Common myeloid progenitor, CD34-positive (primary cell): ENCODE measurements around the gene TOP2A.

Experiments used
- CTCF ChIA-PET: fragments of 350-600 bp; sonication (Branson Sonifier 250); formaldehyde crosslinking; loops from one replicate; lab custom pipeline; 2021; ENCODE audit warnings: antibody characterized with exemption; lab: Charles Lee
- POLR2A ChIA-PET: fragments of 350-600 bp; sonication (Branson Sonifier 250); formaldehyde crosslinking; loops from one replicate; lab custom pipeline; 2021; ENCODE audit warnings: antibody characterized with exemption; lab: Charles Lee
- DNase-seq, 3 donors: peaks; one replicate each; pipeline versions ENCODE4 v3.0.0 to v3.0.0-alpha.2; 2013
- H3K27ac ChIP-seq, 2 experiments: 1 replicate in 1 of 2; 2 replicates in 1 of 2; pipeline ENCODE4 v1.7.0; 2013; ENCODE audit warnings: inconsistent platforms in 2 of 2, low read length in 2 of 2, mild to moderate bottlenecking in 2 of 2, low read depth in 1 of 2, moderate library complexity in 1 of 2; ENCODE audit not compliant: severe bottlenecking in 2 of 2, insufficient read depth in 1 of 2, poor library complexity in 1 of 2
- H3K27me3 ChIP-seq, 5 experiments: replicated peaks in 2 of 5; 1 replicate in 3 of 5; 2 replicates in 2 of 5; pipeline versions ENCODE4 v1.6.1 to v1.7.0; 2013; ENCODE audit warnings: low read length in 4 of 5, mild to moderate bottlenecking in 2 of 5, moderate library complexity in 2 of 5, inconsistent platforms in 1 of 5; ENCODE audit not compliant: insufficient read depth in 5 of 5, control insufficient read depth in 4 of 5
- H3K36me3 ChIP-seq, 4 experiments: 1 replicate in 2 of 4; 2 replicates in 2 of 4; pipeline versions ENCODE4 v1.6.1 to v1.7.0; 2013; ENCODE audit warnings: low read length in 3 of 4, control low read depth in 1 of 4, mild to moderate bottlenecking in 1 of 4; ENCODE audit not compliant: control insufficient read depth in 4 of 4, insufficient read depth in 4 of 4
- H3K4me1 ChIP-seq, 4 experiments: 1 replicate in 3 of 4; 2 replicates in 1 of 4; pipeline versions ENCODE4 v1.6.1 to v1.7.1; 2013; ENCODE audit warnings: low read length in 3 of 4, mild to moderate bottlenecking in 3 of 4, control low read depth in 1 of 4, inconsistent platforms in 1 of 4, moderate library complexity in 1 of 4; ENCODE audit not compliant: control insufficient read depth in 4 of 4, insufficient read depth in 4 of 4; ENCODE audit errors: control extremely low read depth in 1 of 4
- H3K4me3 ChIP-seq, 7 experiments: 1 replicate in 4 of 7; 2 replicates in 3 of 7; pipeline versions ENCODE4 v1.5.1 to v1.7.0; 2013; ENCODE audit warnings: mild to moderate bottlenecking in 7 of 7, low read length in 6 of 7, moderate library complexity in 6 of 7, inconsistent platforms in 2 of 7, low read depth in 2 of 7, control low read depth in 1 of 7; ENCODE audit not compliant: insufficient read depth in 4 of 7, control insufficient read depth in 1 of 7; ENCODE audit errors: extremely low read depth in 1 of 7
- H3K9me3 ChIP-seq, 5 experiments: 1 replicate in 4 of 5; 2 replicates in 1 of 5; pipeline versions ENCODE4 v1.6.1 to v1.7.1; 2013; ENCODE audit warnings: low read length in 4 of 5, mild to moderate bottlenecking in 2 of 5, inconsistent platforms in 1 of 5, low read depth in 1 of 5, moderate library complexity in 1 of 5; ENCODE audit not compliant: control insufficient read depth in 4 of 5, insufficient read depth in 2 of 5; ENCODE audit errors: control extremely low read depth in 1 of 5
- WGBS: methylation state at CpG from one replicate; pipeline ENCODE4 v1.1.5; 2013; ENCODE audit not compliant: insufficient coverage; 5-methylcytosine and 5-hydroxymethylcytosine counted together

Gene TOP2A

DNA sequence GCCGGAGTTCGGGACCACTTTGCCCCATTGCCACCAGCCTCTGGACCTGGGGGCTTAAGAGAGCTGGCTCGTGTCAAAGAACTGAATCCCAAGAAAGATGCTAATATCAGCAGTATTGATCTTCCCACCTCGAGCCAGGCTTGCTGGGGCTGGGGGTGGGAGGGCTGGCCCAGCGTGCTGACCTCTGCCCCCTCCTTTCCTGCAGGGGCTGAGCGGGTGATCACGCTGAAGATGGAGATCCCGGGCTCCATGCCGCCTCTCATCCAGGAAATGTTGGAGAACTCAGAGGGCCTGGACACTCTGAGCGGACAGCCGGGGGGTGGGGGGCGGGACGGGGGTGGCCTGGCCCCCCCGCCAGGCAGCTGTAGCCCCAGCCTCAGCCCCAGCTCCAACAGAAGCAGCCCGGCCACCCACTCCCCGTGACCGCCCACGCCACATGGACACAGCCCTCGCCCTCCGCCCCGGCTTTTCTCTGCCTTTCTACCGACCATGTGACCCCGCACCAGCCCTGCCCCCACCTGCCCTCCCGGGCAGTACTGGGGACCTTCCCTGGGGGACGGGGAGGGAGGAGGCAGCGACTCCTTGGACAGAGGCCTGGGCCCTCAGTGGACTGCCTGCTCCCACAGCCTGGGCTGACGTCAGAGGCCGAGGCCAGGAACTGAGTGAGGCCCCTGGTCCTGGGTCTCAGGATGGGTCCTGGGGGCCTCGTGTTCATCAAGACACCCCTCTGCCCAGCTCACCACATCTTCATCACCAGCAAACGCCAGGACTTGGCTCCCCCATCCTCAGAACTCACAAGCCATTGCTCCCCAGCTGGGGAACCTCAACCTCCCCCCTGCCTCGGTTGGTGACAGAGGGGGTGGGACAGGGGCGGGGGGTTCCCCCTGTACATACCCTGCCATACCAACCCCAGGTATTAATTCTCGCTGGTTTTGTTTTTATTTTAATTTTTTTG, 61.6 kb downstream of the TOP2A start:
- Histone ChIP-seq H3K4me3 (no peak overlapping the region), H3K9me3 (no peaks in the 10 kb centered on the region), H3K27me3 (peaks cover 0 to 10% (median 0%) of the 10 kb centered on the region in 5 experiments), H3K4me1 (peaks cover 3 to 41% (median 22%) of the 10 kb centered on the region in 4 experiments), H3K36me3 (peaks cover 0 to 48% (median 29%) of the 10 kb centered on the region in 4 experiments), H3K27ac (no peak overlapping the region)
- DNase-seq = no peak
- ChIA-PET POLR2A (no interaction called here), CTCF (interaction anchor here (1.4 to 32.6 kb wide), 6 partner anchors 7 to 62 kb away, joined by 3 to 1388 read pairs (median 10); partner anchors contain the start of genes CDC6, GJD3, RARA and TOP2A)
- 95% methylated on average over 26 of the region's 33 CpGs for WGBS

DNA sequence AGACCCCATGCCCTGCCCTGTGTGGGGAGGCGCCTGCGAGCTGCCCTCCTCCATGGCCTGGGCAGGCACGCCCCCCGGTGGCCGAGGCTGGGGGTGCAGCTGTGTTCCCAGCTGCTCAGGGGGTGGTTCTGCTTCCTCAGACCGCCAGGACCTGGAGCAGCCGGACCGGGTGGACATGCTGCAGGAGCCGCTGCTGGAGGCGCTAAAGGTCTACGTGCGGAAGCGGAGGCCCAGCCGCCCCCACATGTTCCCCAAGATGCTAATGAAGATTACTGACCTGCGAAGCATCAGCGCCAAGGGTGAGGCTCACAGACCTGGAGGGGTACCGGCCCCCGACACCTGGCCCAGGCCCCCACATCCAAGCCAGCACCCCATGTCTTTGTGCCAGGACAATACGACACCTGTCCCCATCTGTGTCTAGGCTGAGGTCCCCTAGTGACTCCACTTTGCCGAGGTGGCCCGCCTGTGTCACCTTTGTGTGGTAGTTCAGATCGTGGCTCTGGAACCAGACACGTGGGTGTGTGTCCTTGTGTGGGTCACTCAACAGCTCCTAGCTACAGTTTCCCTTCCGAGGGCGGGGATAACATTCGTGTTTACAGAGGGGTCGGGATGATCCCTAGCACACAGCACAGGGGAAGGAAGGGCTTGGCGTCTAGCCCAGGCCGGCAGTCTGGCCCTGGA, 62.4 kb downstream of the TOP2A start:
- peaks cover 3 to 46% (median 22%) of the 10 kb centered on the region in 4 experiments for H3K4me1 ChIP-seq
- 61% methylated on average over 29 of the region's 29 CpGs for WGBS
- POLR2A ChIA-PET = interaction anchor here (0.8 to 3.6 kb wide), 9 partner anchors 9 to 178 kb away, joined by 3 to 11 read pairs (median 5); partner anchors contain the start of gene RARA
- H3K27ac ChIP-seq = no peak overlapping the region
- H3K9me3 ChIP-seq = no peaks in the 10 kb centered on the region
- CTCF ChIA-PET = interaction anchor here (0.9 to 32.6 kb wide), 8 partner anchors 10 to 177 kb away, joined by 3 to 1388 read pairs (median 8); partner anchors contain the start of genes CDC6, GJD3 and RARA
- H3K36me3 ChIP-seq = peaks cover 0 to 51% (median 33%) of the 10 kb centered on the region in 4 experiments
- H3K27me3 ChIP-seq = peaks cover 0 to 3% (median 0%) of the 10 kb centered on the region in 5 experiments
- DNase-seq = peak; percentile 65 to 78 (median 68)
- H3K4me3 ChIP-seq = no peak overlapping the region

DNA sequence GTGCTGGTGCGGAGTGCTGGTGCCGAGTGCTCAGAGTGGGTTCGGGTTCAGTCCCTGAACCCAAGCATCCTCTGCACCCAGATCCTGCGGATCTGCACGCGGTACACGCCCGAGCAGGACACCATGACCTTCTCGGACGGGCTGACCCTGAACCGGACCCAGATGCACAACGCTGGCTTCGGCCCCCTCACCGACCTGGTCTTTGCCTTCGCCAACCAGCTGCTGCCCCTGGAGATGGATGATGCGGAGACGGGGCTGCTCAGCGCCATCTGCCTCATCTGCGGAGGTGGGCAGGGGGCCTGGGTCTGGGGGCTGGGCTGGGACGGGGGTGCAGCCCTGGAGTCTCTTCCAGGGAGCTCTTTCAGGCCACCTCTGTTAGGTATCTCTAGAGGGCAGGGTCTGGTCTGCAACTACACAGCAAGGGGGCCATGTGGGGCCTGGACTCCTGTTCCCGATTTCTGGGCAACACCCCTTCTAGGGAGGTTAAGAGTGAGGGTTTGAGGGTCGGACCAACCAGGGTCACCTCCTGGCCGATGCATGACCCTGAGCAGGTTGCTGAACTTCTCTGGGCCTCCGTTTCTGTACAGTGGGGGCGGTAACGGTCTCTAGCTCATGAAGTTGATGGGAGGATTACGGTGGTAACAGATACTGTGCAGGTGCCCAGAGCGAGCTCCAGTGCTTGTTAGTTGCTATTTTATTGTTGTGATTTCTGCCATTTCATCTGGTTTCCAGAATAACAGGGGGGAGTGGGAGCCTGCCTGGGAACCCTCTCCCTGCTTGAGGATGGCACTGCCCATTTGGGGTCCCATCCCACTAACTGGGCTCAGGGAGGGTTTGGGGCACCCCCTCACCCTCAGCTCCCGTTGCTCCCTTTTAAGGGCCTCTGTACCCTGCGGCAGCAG, 63.2 kb downstream of the TOP2A start:
- Histone ChIP-seq H3K36me3 (peaks cover 0 to 59% (median 40%) of the 10 kb centered on the region in 4 experiments), H3K4me1 (peaks cover 3 to 50% (median 22%) of the 10 kb centered on the region in 4 experiments), H3K4me3 (no peak overlapping the region), H3K9me3 (no peaks in the 10 kb centered on the region), H3K27ac (no peak overlapping the region), H3K27me3 (no peaks in the 10 kb centered on the region)
- WGBS = 96% methylated on average over 28 of the region's 30 CpGs
- POLR2A ChIA-PET = interaction anchor here (0.8 to 3.6 kb wide), 10 partner anchors 9 to 178 kb away, joined by 3 to 11 read pairs (median 4); partner anchors contain the start of gene RARA
- CTCF ChIA-PET = interaction anchor here (0.7 to 32.6 kb wide), 12 partner anchors 10 to 199 kb away, joined by 3 to 1388 read pairs (median 4); partner anchors contain the start of genes CDC6, GJD3 and RARA
- DNase-seq = no peak

GRCh38 chr17:40352779-40353394, 64.8 kb downstream of the TOP2A start:
- H3K27ac ChIP-seq = no peak overlapping the region
- H3K27me3 ChIP-seq = no peaks in the 10 kb centered on the region
- ChIA-PET CTCF (interaction anchor here (1.3 to 32.6 kb wide), 3 partner anchors 9 to 40 kb away, joined by 4 to 1388 read pairs (median 90); partner anchors contain the start of genes CDC6 and RARA), POLR2A (interaction anchor here (0.5 to 3.6 kb wide), 5 partner anchors 11 to 49 kb away, joined by 3 to 16 read pairs (median 10); partner anchors contain the start of gene RARA)
- no peaks in the 10 kb centered on the region for H3K9me3 ChIP-seq
- H3K36me3 ChIP-seq = peaks cover 0 to 74% (median 45%) of the 10 kb centered on the region in 4 experiments
- H3K4me1 ChIP-seq = peaks cover 2 to 56% (median 35%) of the 10 kb centered on the region in 4 experiments
- H3K4me3 ChIP-seq = peak overlapping the region in 1 of 7 experiments; percentile 12
- WGBS = 53% methylated on average over 9 of the region's 9 CpGs
- peak; percentile 51 to 87 (median 83) for DNase-seq

GRCh38 chr17:40352237-40352778, 65.4 kb downstream of the TOP2A start:
- Histone ChIP-seq H3K9me3 (no peaks in the 10 kb centered on the region), H3K4me1 (peaks cover 3 to 61% (median 41%) of the 10 kb centered on the region in 4 experiments), H3K27ac (no peak overlapping the region), H3K36me3 (peaks cover 0 to 74% (median 45%) of the 10 kb centered on the region in 4 experiments), H3K27me3 (no peaks in the 10 kb centered on the region), H3K4me3 (no peak overlapping the region)
- DNase-seq = no peak
- 94% methylated on average over 7 of the region's 7 CpGs for WGBS
- CTCF ChIA-PET = interaction anchor here (0.9 to 32.6 kb wide), 4 partner anchors 9 to 95 kb away, joined by 4 to 1388 read pairs (median 47); partner anchors contain the start of genes CDC6 and RARA
- POLR2A ChIA-PET = interaction anchor here (0.5 to 3.6 kb wide), 5 partner anchors 11 to 49 kb away, joined by 3 to 16 read pairs (median 10); partner anchors contain the start of gene RARA
